Sigmoid colon (tissue), 4 donors: Measurements from ENCODE around the gene FAN1.

Experiments used
- CTCF ChIP-seq, 4 experiments: fragments of 450-650 bp in 3 of 4; fragments of 200-600 bp in 1 of 4; IDR thresholded peaks; one replicate each; pipeline ENCODE4 v1.5.1; 2016 to 2019; ENCODE audit warnings: antibody characterized with exemption in 4 of 4, mild to moderate bottlenecking in 3 of 4, moderate library complexity in 2 of 4
- EP300 ChIP-seq, 4 donors: sonication (generic); formaldehyde crosslinking; IDR thresholded peaks; one replicate each; pipeline ENCODE4 v1.6.1; 2017; ENCODE audit warnings: antibody characterized with exemption in 4 of 4
- POLR2A ChIP-seq, 2 donors: fragments of 450-650 bp; IDR thresholded peaks; one replicate each; pipeline ENCODE4 v1.6.1; 2016; ENCODE audit warnings: antibody characterized with exemption in 2 of 2, mild to moderate bottlenecking in 2 of 2, moderate library complexity in 2 of 2
- POLR2AphosphoS5 ChIP-seq, 4 donors: sonication (generic); formaldehyde crosslinking; IDR thresholded peaks; one replicate each; pipeline ENCODE4 v1.6.1; 2017; ENCODE audit warnings: antibody characterized with exemption in 4 of 4

- no peak for TF ChIP-seq CTCF (IDR thresholded peaks at IDR 0.05)
- no peak for TF ChIP-seq EP300 (IDR thresholded peaks at IDR 0.05)
- TF ChIP-seq POLR2A (IDR thresholded peaks at IDR 0.05): no peak
- no peak for TF ChIP-seq POLR2AphosphoS5 (IDR thresholded peaks at IDR 0.05)
Observed at GRCh38 chr15:30962079-30962478, 58.4 kb downstream of the FAN1 start.
